Sigmoid colon (tissue), 4 donors: ENCODE data around the gene FTO.

ENCODE experiments used
- CTCF ChIP-seq, 4 experiments: fragments of 450-650 bp in 3 of 4; fragments of 200-600 bp in 1 of 4; IDR thresholded peaks; one replicate each; pipeline ENCODE4 v1.5.1; 2016 to 2019; ENCODE audit warnings: antibody characterized with exemption in 4 of 4, mild to moderate bottlenecking in 3 of 4, moderate library complexity in 2 of 4
- EP300 ChIP-seq, 4 donors: sonication (generic); formaldehyde crosslinking; IDR thresholded peaks; one replicate each; pipeline ENCODE4 v1.6.1; 2017; ENCODE audit warnings: antibody characterized with exemption in 4 of 4
- POLR2A ChIP-seq, 2 donors: fragments of 450-650 bp; IDR thresholded peaks; one replicate each; pipeline ENCODE4 v1.6.1; 2016; ENCODE audit warnings: antibody characterized with exemption in 2 of 2, mild to moderate bottlenecking in 2 of 2, moderate library complexity in 2 of 2
- POLR2AphosphoS5 ChIP-seq, 4 donors: sonication (generic); formaldehyde crosslinking; IDR thresholded peaks; one replicate each; pipeline ENCODE4 v1.6.1; 2017; ENCODE audit warnings: antibody characterized with exemption in 4 of 4

- no peak for TF ChIP-seq CTCF (IDR thresholded peaks at IDR 0.05)
- no peak for TF ChIP-seq POLR2A (IDR thresholded peaks at IDR 0.05)
- TF ChIP-seq POLR2AphosphoS5 (IDR thresholded peaks at IDR 0.05), result no peak
- no peak for TF ChIP-seq EP300 (IDR thresholded peaks at IDR 0.05)
Measured at GRCh38 chr16:53693320-53693719, 10.6 kb upstream of the FTO start.
